B cell (primary cell): Measurements from ENCODE around the gene FADS6. TPM values are rescaled to one million over a fixed set of nuclear protein-coding genes. Genes with fewer than 3 reads are reported as not detected.

Experiments used
- ATAC-seq: fragments of 200-7000 bp; cut with Tn5 transposase; one replicate; pipeline ENCODE4 v1.10.0; 2021; ENCODE audit warnings: low read depth, mild to moderate bottlenecking, moderate number of reproducible peaks, moderate library complexity
- CTCF ChIA-PET: fragments of 350-600 bp; sonication (Branson Sonifier 250); formaldehyde crosslinking; loops from one replicate; lab custom pipeline; 2021; ENCODE audit warnings: antibody characterized with exemption, inconsistent platforms; lab: Charles Lee
- POLR2A ChIA-PET: fragments of 350-600 bp; sonication (Branson Sonifier 250); formaldehyde crosslinking; loops from one replicate; lab custom pipeline; 2021; ENCODE audit warnings: antibody characterized with exemption; lab: Charles Lee
- DNase-seq: peaks from one replicate; pipeline ENCODE4 v3.0.0; 2013
- H2AFZ ChIP-seq: 2 replicates; pipeline ENCODE4 v1.6.1; 2012; ENCODE audit warnings: mild to moderate bottlenecking, low read depth, low read length; ENCODE audit not compliant: insufficient read depth, poor library complexity, severe bottlenecking
- H3K27ac ChIP-seq, 2 donors: 1 replicate in 1 of 2; 2 replicates in 1 of 2; pipeline ENCODE4 v1.5.1; 2012 to 2013; ENCODE audit warnings: low read length in 2 of 2, mild to moderate bottlenecking in 2 of 2, moderate library complexity in 1 of 2
- H3K27me3 ChIP-seq, 4 experiments: fragments of 200-600 bp in 1 of 4; sonication (generic) in 1 of 4; replicated peaks in 1 of 4; 1 replicate in 2 of 4; 2 replicates in 2 of 4; pipeline versions ENCODE4 v1.6.1 to v1.7.0; 2013 to 2016; ENCODE audit warnings: low read length in 3 of 4, mild to moderate bottlenecking in 2 of 4, mixed read lengths in 1 of 4, moderate library complexity in 1 of 4; ENCODE audit not compliant: insufficient read depth in 4 of 4, control insufficient read depth in 3 of 4; ENCODE audit errors: control extremely low read depth in 1 of 4
- H3K36me3 ChIP-seq, 2 experiments: replicated peaks in 1 of 2; 1 replicate in 1 of 2; 2 replicates in 1 of 2; pipeline versions ENCODE4 v1.6.1 to v1.7.1; 2013; ENCODE audit warnings: low read length in 1 of 2; ENCODE audit not compliant: insufficient read depth in 2 of 2, control insufficient read depth in 1 of 2; ENCODE audit errors: control extremely low read depth in 1 of 2, extremely low read depth in 1 of 2
- H3K4me1 ChIP-seq, 2 donors: fragments of 200-600 bp in 1 of 2; sonication (generic) in 1 of 2; 1 replicate in 1 of 2; 2 replicates in 1 of 2; pipeline versions ENCODE4 v1.5.1 to v1.6.1; 2013 to 2017; ENCODE audit warnings: low read length in 2 of 2; ENCODE audit not compliant: control insufficient read depth in 2 of 2, insufficient read depth in 2 of 2
- H3K4me2 ChIP-seq: replicated peaks from 2 replicates; pipeline ENCODE3; 2012; ENCODE audit warnings: mild to moderate bottlenecking, low read depth, low read length; ENCODE audit not compliant: poor library complexity, severe bottlenecking
- H3K4me3 ChIP-seq, 5 experiments: fragments of 200-600 bp in 1 of 5; sonication (generic) in 1 of 5; 1 replicate in 3 of 5; 2 replicates in 2 of 5; pipeline versions ENCODE4 v1.5.1 to v1.7.0; 2011 to 2016; ENCODE audit warnings: low read length in 4 of 5, mild to moderate bottlenecking in 4 of 5, low read depth in 2 of 5, control low read depth in 1 of 5, moderate library complexity in 1 of 5; ENCODE audit not compliant: insufficient read depth in 1 of 5; ENCODE audit errors: control extremely low read depth in 1 of 5, extremely low read depth in 1 of 5
- H3K79me2 ChIP-seq: fragments of 200-600 bp; sonication (generic); one replicate; pipeline ENCODE4 v1.6.0; 2016; ENCODE audit warnings: low read length; ENCODE audit not compliant: control insufficient read depth, insufficient read depth
- H3K9ac ChIP-seq: fragments of 200-600 bp; sonication (generic); 2 replicates; pipeline ENCODE4 v1.6.1; 2017; ENCODE audit warnings: mild to moderate bottlenecking, low read length, moderate library complexity
- H3K9me3 ChIP-seq, 3 donors: one replicate each; pipeline versions ENCODE4 v1.6.1 to v1.7.1; 2013; ENCODE audit warnings: low read length in 2 of 3; ENCODE audit not compliant: control insufficient read depth in 2 of 3, insufficient read depth in 1 of 3; ENCODE audit errors: control extremely low read depth in 1 of 3
- H4K20me1 ChIP-seq: 2 replicates; pipeline ENCODE4 v1.6.0; 2012; ENCODE audit warnings: mild to moderate bottlenecking, low read length; ENCODE audit not compliant: insufficient read depth, control insufficient read depth, poor library complexity, severe bottlenecking
- H3K27ac Mint-ChIP-seq: one replicate; pipeline ENCODE4 v1.8.0; 2021; ENCODE audit warnings: mixed read lengths
- H3K27me3 Mint-ChIP-seq: one replicate; pipeline ENCODE4 v1.8.0; 2021; ENCODE audit warnings: mixed read lengths
- H3K4me1 Mint-ChIP-seq: one replicate; pipeline ENCODE4 v1.8.0; 2021; ENCODE audit warnings: mixed read lengths
- H3K4me3 Mint-ChIP-seq: one replicate; pipeline ENCODE4 v1.8.0; 2021; ENCODE audit warnings: mixed read lengths
- H3K9me3 Mint-ChIP-seq: one replicate; pipeline ENCODE4 v1.8.0; 2022; ENCODE audit warnings: mixed read lengths; ENCODE audit not compliant: insufficient read depth
- EZH2 ChIP-seq: IDR thresholded peaks from 2 replicates; pipeline ENCODE4 v1.6.1; 2012; ENCODE audit warnings: borderline replicate concordance, low read depth, mild to moderate bottlenecking, moderate library complexity, low read length; ENCODE audit not compliant: insufficient read depth, poor library complexity, severe bottlenecking
- WGBS: methylation state at CpG from one replicate; pipeline ENCODE4 v1.1.5; 2013; ENCODE audit warnings: missing lambda C conversion rate; ENCODE audit not compliant: insufficient coverage; 5-methylcytosine and 5-hydroxymethylcytosine counted together
- intact Hi-C: fragments of 100-400 bp; cut with micrococcal nuclease; formaldehyde crosslinking; loops from one replicate; pipeline ENCODE4 v1.10.0; 2022
- polyA plus RNA-seq: library from polyadenylated mRNA; depleted of rRNA; stranded (reverse); fragments of >200 nt; gene quantifications from 2 replicates; pipeline ENCODE4 v1.2.3, GENCODE V29; 2012
- total RNA-seq, 2 donors: library from RNA; stranded (reverse); fragments of 120-200 nt in 1 of 2; gene quantifications; 1 replicate in 1 of 2; 2 replicates in 1 of 2; pipeline versions ENCODE4 v1.2.3 to v1.2.4, GENCODE V29; 2013 to 2022
- TF ChIP-seq, protein P1 (sequence below): fragments of 200-600 bp; IDR thresholded peaks from one replicate; pipeline ENCODE4 v1.8.0; 2022; ENCODE audit warnings: antibody characterized with exemption, mild to moderate bottlenecking

The FADS6 gene
- total and polyA plus RNA-seq, 2 donors (not counting 1 experiment from before 2014, with no cell fraction given) = not detected

DNA sequence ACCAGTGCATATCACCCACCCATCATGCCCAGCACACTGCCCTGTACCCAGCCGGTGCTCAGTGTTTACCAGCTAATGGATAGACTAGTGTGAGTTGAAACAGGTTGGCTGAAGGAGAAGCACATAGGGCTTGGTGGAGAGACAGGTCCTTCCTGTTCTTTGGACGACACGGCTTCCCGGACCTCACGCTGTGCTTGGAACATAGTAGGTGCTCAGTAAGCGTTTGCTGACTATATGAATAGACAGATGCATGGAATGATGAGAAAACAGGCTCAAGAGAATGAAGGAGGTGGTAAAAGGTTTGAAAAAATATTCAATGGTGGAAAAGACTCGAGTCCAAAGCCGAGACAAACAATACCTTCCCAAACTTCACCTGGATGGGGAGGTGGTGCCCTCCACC, 6.8 kb upstream of the FADS6 start:
- no peak overlapping the region for H3K9ac ChIP-seq
- intact Hi-C loops = no loop called here
- TF ChIP-seq EZH2 = no peak
- TF ChIP-seq, protein P1, sequence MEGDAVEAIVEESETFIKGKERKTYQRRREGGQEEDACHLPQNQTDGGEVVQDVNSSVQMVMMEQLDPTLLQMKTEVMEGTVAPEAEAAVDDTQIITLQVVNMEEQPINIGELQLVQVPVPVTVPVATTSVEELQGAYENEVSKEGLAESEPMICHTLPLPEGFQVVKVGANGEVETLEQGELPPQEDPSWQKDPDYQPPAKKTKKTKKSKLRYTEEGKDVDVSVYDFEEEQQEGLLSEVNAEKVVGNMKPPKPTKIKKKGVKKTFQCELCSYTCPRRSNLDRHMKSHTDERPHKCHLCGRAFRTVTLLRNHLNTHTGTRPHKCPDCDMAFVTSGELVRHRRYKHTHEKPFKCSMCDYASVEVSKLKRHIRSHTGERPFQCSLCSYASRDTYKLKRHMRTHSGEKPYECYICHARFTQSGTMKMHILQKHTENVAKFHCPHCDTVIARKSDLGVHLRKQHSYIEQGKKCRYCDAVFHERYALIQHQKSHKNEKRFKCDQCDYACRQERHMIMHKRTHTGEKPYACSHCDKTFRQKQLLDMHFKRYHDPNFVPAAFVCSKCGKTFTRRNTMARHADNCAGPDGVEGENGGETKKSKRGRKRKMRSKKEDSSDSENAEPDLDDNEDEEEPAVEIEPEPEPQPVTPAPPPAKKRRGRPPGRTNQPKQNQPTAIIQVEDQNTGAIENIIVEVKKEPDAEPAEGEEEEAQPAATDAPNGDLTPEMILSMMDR = no peak
- H3K4me2 ChIP-seq = no peak overlapping the region
- Mint-ChIP-seq H3K4me3 (no peak overlapping the region), H3K9me3 (no peaks in the 10 kb centered on the region), H3K4me1 (no peaks in the 10 kb centered on the region), H3K27me3 (peaks cover 38% of the 10 kb centered on the region), H3K27ac (no peak overlapping the region)
- ChIA-PET CTCF (no interaction called here), POLR2A (no interaction called here)
- no peak for ATAC-seq
- H3K79me2 ChIP-seq = no peaks in the 10 kb centered on the region
- H3K27me3 ChIP-seq = peaks cover 0 to 31% (median 4%) of the 10 kb centered on the region in 4 experiments
- DNase-seq = no peak
- H3K27ac ChIP-seq = no peak overlapping the region
- no peak overlapping the region for H3K4me3 ChIP-seq
- H3K4me1 ChIP-seq = no peaks in the 10 kb centered on the region
- no peaks in the 10 kb centered on the region for H3K36me3 ChIP-seq
- 77% methylated on average over 5 of the region's 8 CpGs for WGBS
- H2AFZ ChIP-seq = no peak overlapping the region
- no peaks in the 10 kb centered on the region for H3K9me3 ChIP-seq
- H4K20me1 ChIP-seq = no peaks in the 10 kb centered on the region

DNA sequence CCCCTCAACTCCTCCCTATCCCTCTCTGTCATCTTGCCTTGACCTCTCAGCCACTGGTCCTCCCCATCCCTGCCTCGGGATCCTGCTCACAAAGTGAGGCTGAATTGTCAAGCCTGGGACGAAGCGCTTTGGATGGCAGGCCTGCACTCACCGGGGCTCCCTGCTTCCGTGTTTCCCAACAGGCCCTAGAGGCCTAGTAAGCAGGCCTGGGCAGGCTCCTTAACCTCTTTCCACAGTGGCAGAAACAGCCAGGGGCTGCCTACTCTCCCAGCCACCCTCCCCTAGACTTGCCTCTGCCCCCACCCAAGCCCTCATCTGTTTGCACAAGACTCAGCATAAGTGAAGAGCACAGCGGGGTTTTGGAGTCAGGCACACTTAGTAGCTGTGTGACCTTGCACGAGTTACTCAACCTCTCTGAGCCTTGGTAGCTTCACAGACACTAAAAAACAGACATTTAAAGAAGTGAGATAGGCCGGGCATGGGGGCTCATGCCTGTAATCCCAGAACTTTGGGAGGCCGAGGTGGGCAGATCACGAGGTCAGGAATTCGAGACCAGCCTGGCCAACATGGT, 5.0 kb upstream of the FADS6 start:
- Histone ChIP-seq H3K36me3 (no peaks in the 10 kb centered on the region), H2AFZ (no peak overlapping the region), H3K4me3 (no peak overlapping the region), H3K9ac (no peak overlapping the region), H3K27me3 (peaks cover 0 to 41% (median 5%) of the 10 kb centered on the region in 4 experiments), H3K79me2 (no peaks in the 10 kb centered on the region), H3K4me2 (no peak overlapping the region), H3K4me1 (peaks cover under 1 to 7% of the 10 kb centered on the region in 2 donors), H4K20me1 (no peaks in the 10 kb centered on the region), H3K27ac (no peak overlapping the region), H3K9me3 (peaks cover 0 to 6% (median 0%) of the 10 kb centered on the region in 3 donors)
- no peak overlapping the region for H3K27ac Mint-ChIP-seq
- no peak for TF ChIP-seq EZH2
- TF ChIP-seq, protein P1 = no peak
- WGBS = 88% methylated on average over 8 of the region's 11 CpGs
- ChIA-PET CTCF (no interaction called here), POLR2A (no interaction called here)
- peaks cover 2% of the 10 kb centered on the region for H3K4me1 Mint-ChIP-seq
- H3K9me3 Mint-ChIP-seq = no peaks in the 10 kb centered on the region
- DNase-seq (no peak), ATAC-seq (no peak)
- no peak overlapping the region for H3K4me3 Mint-ChIP-seq
- intact Hi-C loops = no loop called here
- H3K27me3 Mint-ChIP-seq = peaks cover 47% of the 10 kb centered on the region
